ENCODE data around the gene BTN1A1. TPM values are rescaled to one million over a fixed set of nuclear protein-coding genes. Genes with fewer than 3 reads are reported as not detected.

BTN1A1 gene
- total RNA-seq, 4 donors from 2014 or later = 0.32 TPM; not detected in 3

DNA sequence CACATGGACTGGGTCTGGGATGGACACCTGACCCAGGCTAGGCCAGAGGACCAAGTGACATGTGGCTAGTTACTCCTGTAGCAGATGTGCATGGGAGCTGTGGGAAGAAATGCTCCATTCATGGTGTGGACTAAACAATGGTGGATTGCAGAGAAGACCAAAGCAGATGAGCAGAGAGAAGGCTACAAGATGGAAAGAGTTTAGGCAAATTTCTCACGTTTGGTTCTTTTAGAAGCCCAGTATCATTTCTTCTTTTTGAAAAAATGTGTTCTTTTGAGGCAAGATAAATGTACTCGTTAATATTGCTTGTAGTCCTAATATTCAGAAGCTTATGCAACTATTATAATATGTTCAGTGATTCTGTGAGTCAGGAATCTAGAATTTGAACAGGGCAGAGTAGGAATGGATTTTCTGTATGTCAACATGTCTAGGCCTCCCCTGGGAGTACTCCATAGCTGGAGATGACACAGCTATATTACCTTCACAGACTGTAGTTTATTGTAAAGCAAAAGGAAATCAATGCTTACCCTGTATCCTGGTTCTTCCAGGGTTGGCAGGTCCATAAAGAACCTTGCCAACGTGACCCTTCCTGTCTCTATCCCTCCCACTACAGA is 44.6 kb upstream of the BTN1A1 start:
- Histone ChIP-seq H3K36me3 (peaks cover 0 to 5% (median 0%) of the 10 kb centered on the region in 4 donors), H3K9me3 (no peaks in the 10 kb centered on the region), H3K4me3 (no peak overlapping the region), H3K27me3 (no peaks in the 10 kb centered on the region), H3K4me1 (peaks cover 21 to 26% (median 23%) of the 10 kb centered on the region in 4 donors), H3K27ac (no peak overlapping the region)
- 82 to 92% methylated on average over 3 of the region's 3 CpGs for WGBS, 2 donors (ENCODE audit: low coverage in 1 of 2)
- intact Hi-C loops (cut with DNase I; ENCODE audit: low total_unique reads) = no loop called here
- no peak for DNase-seq
- in situ Hi-C loops (cut with MboI; ENCODE audit: low pct_ligation_motif_present in 1 of 4, low pct_unique_long_range_greater_than_20kb in 1 of 4, low sequenced_read_pairs in 3 of 4) = loop anchor here in 1 of 4 donors (25.0 kb wide), 1 partner anchor 93 kb away; the partner anchor contains the start of gene BTN3A2
- TF ChIP-seq EP300 (IDR thresholded peaks at IDR 0.05; ENCODE audit: low read depth) (no peak), POLR2A (IDR thresholded peaks at IDR 0.05) (no peak), POLR2AphosphoS5 (IDR thresholded peaks at IDR 0.05) (no peak)
- TF ChIP-seq, protein P1, sequence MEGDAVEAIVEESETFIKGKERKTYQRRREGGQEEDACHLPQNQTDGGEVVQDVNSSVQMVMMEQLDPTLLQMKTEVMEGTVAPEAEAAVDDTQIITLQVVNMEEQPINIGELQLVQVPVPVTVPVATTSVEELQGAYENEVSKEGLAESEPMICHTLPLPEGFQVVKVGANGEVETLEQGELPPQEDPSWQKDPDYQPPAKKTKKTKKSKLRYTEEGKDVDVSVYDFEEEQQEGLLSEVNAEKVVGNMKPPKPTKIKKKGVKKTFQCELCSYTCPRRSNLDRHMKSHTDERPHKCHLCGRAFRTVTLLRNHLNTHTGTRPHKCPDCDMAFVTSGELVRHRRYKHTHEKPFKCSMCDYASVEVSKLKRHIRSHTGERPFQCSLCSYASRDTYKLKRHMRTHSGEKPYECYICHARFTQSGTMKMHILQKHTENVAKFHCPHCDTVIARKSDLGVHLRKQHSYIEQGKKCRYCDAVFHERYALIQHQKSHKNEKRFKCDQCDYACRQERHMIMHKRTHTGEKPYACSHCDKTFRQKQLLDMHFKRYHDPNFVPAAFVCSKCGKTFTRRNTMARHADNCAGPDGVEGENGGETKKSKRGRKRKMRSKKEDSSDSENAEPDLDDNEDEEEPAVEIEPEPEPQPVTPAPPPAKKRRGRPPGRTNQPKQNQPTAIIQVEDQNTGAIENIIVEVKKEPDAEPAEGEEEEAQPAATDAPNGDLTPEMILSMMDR (IDR thresholded peaks at IDR 0.05) = no peak

DNA sequence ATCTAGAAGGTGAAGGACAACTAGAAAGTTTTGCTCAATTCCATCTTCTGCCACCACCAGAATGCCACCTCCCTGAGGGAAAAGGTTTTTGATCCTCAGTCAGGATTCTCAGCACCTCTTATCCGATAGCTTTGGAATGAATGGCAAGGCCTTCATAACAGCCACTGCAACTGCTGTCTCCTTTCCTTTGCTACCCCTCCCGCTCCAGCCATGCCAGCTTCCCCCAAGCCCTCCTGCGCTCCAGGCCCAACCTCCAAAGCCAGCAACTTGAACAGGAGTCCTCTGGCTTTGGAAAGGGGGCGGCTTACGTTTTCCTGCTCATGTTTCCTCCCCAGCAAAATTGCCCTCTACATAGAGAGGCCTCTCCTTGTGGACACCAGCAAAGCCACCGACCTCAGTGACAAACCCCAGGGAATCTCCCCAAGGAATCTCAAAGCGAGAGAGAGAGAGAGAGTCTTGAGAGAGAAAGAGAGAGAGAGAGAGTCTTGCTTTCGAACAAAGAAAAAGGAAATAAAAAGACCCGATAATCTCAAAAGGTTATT is 42.8 kb upstream of the BTN1A1 start:
- Histone ChIP-seq H3K9me3 (no peaks in the 10 kb centered on the region), H3K27me3 (no peaks in the 10 kb centered on the region), H3K36me3 (peaks cover 0 to 8% (median 2%) of the 10 kb centered on the region in 4 donors), H3K4me1 (peaks cover 28 to 45% (median 34%) of the 10 kb centered on the region in 4 donors), H3K4me3 (peak overlapping the region in 3 of 4 donors; percentile 79 to 98 (median 96)), H3K27ac (peak overlapping the region; percentile 95 to 98 (median 98))
- no peak for TF ChIP-seq EP300 (IDR thresholded peaks at IDR 0.05; ENCODE audit: low read depth)
- TF ChIP-seq POLR2A (IDR thresholded peaks at IDR 0.05) = no peak
- TF ChIP-seq, protein P1 (IDR thresholded peaks at IDR 0.05) = no peak
- TF ChIP-seq POLR2AphosphoS5 (IDR thresholded peaks at IDR 0.05) = no peak
- in situ Hi-C loops (cut with MboI; ENCODE audit: low pct_ligation_motif_present in 1 of 4, low pct_unique_long_range_greater_than_20kb in 1 of 4, low sequenced_read_pairs in 3 of 4) = loop anchor here in 1 of 4 donors (25.0 kb wide), 1 partner anchor 95 kb away; the partner anchor contains the start of gene BTN3A2
- peak; percentile 22 for DNase-seq
- intact Hi-C loops (cut with DNase I; ENCODE audit: low total_unique reads) = no loop called here
- WGBS, 2 donors (ENCODE audit: low coverage in 1 of 2) = 24 to 60% methylated on average over 1 to 9 of the region's 9 CpGs

DNA sequence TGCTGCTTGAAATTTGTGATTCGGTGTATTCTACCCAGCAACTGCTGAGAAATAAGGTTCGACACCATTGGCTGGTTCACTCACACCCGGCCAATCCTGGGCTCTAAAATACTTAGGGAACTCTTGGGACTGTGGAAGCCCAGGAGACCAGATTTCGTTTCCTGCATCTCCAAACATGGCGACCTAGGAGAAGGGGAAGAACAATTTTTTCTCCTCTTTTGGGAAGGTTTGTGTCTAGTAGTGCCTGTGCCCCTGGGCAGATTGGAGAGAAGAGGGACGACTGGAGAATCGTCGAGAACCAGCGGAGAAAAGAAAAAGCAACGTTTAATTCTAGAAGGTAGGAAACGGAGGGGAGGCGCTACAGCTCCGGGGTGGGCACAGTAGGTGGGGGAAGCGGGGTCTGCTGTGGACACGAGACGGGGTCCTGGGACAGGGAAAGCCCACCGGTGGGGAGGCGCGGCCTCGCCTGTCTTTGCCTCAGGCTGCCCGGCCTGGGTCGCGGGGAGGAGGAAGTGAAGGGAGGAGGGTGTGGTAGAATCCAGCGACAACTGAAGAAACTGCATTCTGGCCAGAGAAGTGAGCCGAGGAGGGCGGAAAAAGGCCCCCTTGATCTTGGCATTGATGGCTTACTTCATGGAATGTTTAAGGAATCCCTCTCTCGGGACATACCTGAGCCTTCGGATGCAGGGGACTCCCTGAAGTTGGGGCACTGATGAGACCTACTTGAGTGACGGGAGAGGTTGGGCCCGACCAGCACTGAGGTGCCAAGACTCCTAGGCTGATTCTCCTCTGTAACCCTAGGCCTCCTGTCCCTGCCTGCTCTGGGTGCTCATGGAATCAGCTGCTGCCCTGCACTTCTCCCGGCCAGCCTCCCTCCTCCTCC is 42.1 kb upstream of the BTN1A1 start, which contains the start of gene BTN2A1:
Gene BTN2A1, plus strand, starts transcription at position 150 of the 883 bp plus-strand sequence. Its CDS starts 682 bp downstream, at position 832.
- Histone ChIP-seq H3K4me3 (peak within 1 kb of the TSS; percentile 79 to 98 (median 96)), H3K4me1 (peaks cover 28 to 48% (median 34%) of the 10 kb centered on the region in 4 donors), H3K27me3 (no peaks in the 10 kb centered on the region), H3K9me3 (no peaks in the 10 kb centered on the region), H3K36me3 (peaks cover 0 to 12% (median 6%) of the 10 kb centered on the region in 4 donors), H3K27ac (peak within 1 kb of the TSS; percentile 95 to 98 (median 98))
- DNase-seq = peak; percentile 81
- intact Hi-C loops (cut with DNase I; ENCODE audit: low total_unique reads) = no loop called here
- WGBS, 2 donors (ENCODE audit: low coverage in 1 of 2) = 1% methylated on average over 22 to 31 of the region's 31 CpGs
- TF ChIP-seq POLR2AphosphoS5 (IDR thresholded peaks at IDR 0.05) (peak; percentile 31 to 72 (median 62)), EP300 (IDR thresholded peaks at IDR 0.05; ENCODE audit: low read depth) (no peak), POLR2A (IDR thresholded peaks at IDR 0.05) (peak; percentile 63)
- TF ChIP-seq, protein P1 (IDR thresholded peaks at IDR 0.05) = no peak
- in situ Hi-C loops (cut with MboI; ENCODE audit: low pct_ligation_motif_present in 1 of 4, low pct_unique_long_range_greater_than_20kb in 1 of 4, low sequenced_read_pairs in 3 of 4) = loop anchor here in 1 of 4 donors (25.0 kb wide), 1 partner anchor 96 kb away; the partner anchor contains the start of gene BTN3A2

Measured in transverse colon (tissue), 4 donors.